ENCODE measurements around the gene ADRA1B. TPM values are rescaled to one million over a fixed set of nuclear protein-coding genes. Genes with fewer than 3 reads are reported as not detected.
A peak's percentile ranks its signal among the peaks of the same experiment; 100 is the strongest.

Gene ADRA1B
- not detected for polyA plus RNA-seq (2013, experiment 1 of 4)
- 0.20 TPM for polyA plus RNA-seq (2013, experiment 2 of 4)
- polyA plus RNA-seq (2013, experiment 3 of 4) = not detected
- polyA plus RNA-seq (2013, experiment 4 of 4) = 0.41 TPM

DNA sequence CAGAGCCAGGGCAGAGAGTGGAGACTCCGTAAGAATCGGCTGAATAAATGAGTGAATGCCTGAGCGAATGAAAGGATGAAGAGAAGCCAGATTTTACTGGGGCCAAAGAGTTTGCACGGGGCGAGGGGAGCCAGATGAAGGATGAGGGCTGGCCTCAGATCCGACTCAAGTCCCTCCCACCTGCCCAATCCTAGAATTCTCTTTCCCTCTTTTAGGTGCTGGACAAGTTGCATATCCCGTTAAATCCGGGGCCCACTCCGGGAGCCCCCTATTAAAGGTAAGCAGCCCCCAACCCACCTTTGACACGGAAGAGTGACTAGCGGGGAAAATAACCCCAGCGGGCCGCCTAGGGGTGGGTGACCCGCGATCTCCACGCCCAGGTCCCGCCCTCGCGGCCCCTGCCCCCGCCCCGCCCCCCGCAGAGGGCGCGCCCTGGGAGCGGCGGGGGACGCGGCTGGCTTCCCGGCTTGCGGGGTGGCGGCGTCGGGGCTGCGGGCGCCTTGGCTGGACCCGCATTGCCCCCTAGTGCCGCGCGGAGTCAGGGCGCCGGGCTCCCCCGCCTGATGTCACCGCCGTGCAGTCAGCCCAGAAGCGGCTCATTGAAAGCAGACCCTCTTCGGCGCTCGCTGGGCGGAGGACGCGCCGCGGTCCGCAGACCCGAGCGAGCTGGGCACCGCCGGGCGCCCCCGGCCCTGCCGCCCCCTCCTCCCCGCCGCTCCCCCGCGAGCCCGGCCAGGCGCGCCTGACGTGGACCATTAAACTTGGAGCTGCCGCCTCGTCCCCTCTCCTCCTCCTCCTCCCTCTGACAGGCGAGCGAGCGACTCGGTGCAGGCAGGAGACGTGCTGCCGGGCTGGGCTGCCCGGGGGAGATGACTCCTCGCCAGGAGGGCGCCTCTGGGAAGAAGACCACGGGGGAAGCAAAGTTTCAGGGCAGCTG is at the start of gene ADRA1B:
Gene ADRA1B, plus strand, starts transcription at position 579 of the 937 bp plus-strand sequence. CDS start 424 bp downstream, outside the sequence.
- 1 to 2% methylated on average over 81 of the region's 81 CpGs for WGBS, 2 experiments
- no peak within 1 kb of the TSS for H3K27ac ChIP-seq (ENCODE audit: insufficient read depth, low read depth, low read length, poor library complexity, severe bottlenecking)
- H3K4me3 ChIP-seq (ENCODE audit: insufficient read depth, low read depth, low read length) = peak within 1 kb of the TSS; percentile 38
- peaks cover 39% of the 10 kb centered on the region for H3K27me3 ChIP-seq (ENCODE audit: control insufficient read depth, insufficient read depth, low read length, poor library complexity, severe bottlenecking)
- no peaks in the 10 kb centered on the region for H3K4me1 ChIP-seq (ENCODE audit: control insufficient read depth, insufficient read depth, low read length)
- H3K36me3 ChIP-seq (ENCODE audit: control insufficient read depth, insufficient read depth, low read length) = no peaks in the 10 kb centered on the region
- H3K9me3 ChIP-seq (ENCODE audit: control insufficient read depth, low read length) = no peaks in the 10 kb centered on the region

DNA sequence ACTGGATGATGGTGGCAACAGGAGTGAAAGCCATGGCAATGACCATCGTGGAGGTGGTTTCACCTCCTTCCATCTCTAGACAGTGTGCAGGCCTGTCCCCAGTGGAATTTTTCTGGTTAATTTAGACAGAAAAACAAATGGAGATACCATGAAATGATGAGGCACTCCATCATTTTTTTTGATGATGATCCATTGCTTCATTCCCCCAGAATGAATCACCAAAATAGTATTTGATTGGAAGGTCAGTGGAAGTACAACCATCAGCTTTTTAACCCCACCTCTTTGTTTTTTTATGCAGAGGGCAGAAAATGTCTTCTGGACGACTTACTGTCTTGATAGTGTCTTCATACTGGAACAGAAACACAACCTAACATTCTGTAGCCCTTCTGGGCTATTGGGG is 42.6 kb upstream of the ADRA1B start:
- H3K36me3 ChIP-seq (ENCODE audit: control insufficient read depth, insufficient read depth, low read length) = no peaks in the 10 kb centered on the region
- H3K4me3 ChIP-seq (ENCODE audit: insufficient read depth, low read depth, low read length) = no peak overlapping the region
- no peaks in the 10 kb centered on the region for H3K27me3 ChIP-seq (ENCODE audit: control insufficient read depth, insufficient read depth, low read length, poor library complexity, severe bottlenecking)
- no peak overlapping the region for H3K27ac ChIP-seq (ENCODE audit: insufficient read depth, low read depth, low read length, poor library complexity, severe bottlenecking)
- WGBS, 2 experiments = 90 to 91% methylated on average over 2 of the region's 2 CpGs
- no peaks in the 10 kb centered on the region for H3K9me3 ChIP-seq (ENCODE audit: control insufficient read depth, low read length)
- no peaks in the 10 kb centered on the region for H3K4me1 ChIP-seq (ENCODE audit: control insufficient read depth, insufficient read depth, low read length)

DNA sequence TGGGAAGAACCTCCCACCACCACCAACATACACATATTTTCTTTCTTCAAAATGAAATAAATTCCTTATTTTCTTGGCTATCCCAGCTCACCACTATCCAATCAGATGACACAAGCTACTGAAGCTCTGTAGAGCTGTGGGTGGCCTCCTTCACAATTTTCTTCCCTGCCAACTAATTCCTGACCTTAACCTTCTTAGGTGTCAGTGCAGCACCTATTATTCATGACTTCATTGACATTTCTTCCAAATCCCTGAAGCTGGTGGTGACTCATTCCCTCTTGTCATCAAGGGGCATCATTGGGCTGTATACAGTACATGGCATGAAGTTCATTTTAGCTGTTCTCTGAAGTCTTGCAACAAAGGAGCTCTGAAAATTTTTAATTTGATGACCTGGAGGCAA is 42.0 kb upstream of the ADRA1B start:
- Histone ChIP-seq H3K27ac (ENCODE audit: insufficient read depth, low read depth, low read length, poor library complexity, severe bottlenecking) (no peak overlapping the region), H3K27me3 (ENCODE audit: control insufficient read depth, insufficient read depth, low read length, poor library complexity, severe bottlenecking) (no peaks in the 10 kb centered on the region), H3K4me1 (ENCODE audit: control insufficient read depth, insufficient read depth, low read length) (no peaks in the 10 kb centered on the region), H3K9me3 (ENCODE audit: control insufficient read depth, low read length) (no peaks in the 10 kb centered on the region), H3K36me3 (ENCODE audit: control insufficient read depth, insufficient read depth, low read length) (no peaks in the 10 kb centered on the region), H3K4me3 (ENCODE audit: insufficient read depth, low read depth, low read length) (no peak overlapping the region)

DNA sequence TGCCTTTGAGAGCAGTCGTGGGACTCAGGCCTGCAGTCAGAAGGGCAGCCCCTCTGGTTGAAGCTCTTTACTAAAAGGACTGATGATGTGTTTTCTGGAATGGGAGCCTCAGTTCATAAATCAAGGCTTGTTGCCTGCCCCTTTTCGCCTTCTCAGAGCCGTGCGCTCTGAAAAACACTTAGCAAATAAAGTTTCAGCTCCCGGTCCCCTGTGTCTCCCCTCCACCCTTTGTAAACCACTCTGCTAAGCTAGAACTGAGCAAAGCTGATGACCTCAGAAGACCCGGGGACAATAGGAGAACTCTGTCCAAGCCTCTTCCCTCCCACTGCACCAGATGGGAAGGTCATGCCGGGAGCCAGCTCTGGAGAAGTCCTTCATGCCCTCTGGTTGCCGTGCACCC is 39.3 kb upstream of the ADRA1B start:
- Histone ChIP-seq H3K27ac (ENCODE audit: insufficient read depth, low read depth, low read length, poor library complexity, severe bottlenecking) (no peak overlapping the region), H3K9me3 (ENCODE audit: control insufficient read depth, low read length) (no peaks in the 10 kb centered on the region), H3K4me1 (ENCODE audit: control insufficient read depth, insufficient read depth, low read length) (no peaks in the 10 kb centered on the region), H3K36me3 (ENCODE audit: control insufficient read depth, insufficient read depth, low read length) (no peaks in the 10 kb centered on the region), H3K27me3 (ENCODE audit: control insufficient read depth, insufficient read depth, low read length, poor library complexity, severe bottlenecking) (no peaks in the 10 kb centered on the region), H3K4me3 (ENCODE audit: insufficient read depth, low read depth, low read length) (no peak overlapping the region)
- 91 to 93% methylated on average over 8 of the region's 8 CpGs for WGBS, 2 experiments

DNA sequence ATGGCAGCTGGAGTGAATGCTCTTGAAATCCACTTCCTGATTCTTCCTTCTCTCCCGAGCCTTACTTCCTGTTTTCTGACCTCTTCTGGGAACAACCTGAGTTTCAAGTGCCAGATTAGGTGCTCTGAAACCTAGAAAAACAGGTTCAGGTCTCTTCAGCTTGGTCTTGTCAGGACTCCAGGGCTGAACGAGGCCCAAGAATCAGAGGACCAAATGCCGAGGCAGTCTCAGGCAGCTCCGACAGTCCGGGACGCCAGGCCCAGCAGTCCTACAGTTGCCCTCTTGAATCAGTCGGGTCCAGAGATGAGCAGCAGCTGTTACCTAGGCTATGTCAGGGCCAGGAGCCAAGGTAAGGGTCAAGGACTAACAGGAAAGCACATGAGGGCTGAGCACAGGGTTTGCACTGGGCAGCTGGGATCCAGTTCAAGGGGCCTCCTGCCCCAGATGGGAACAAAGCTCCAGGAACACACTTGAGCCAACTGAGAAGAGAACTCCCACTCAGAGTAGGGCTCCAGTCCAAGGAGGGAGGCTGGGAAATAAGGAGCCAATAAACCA is 38.3 kb upstream of the ADRA1B start:
- 93 to 94% methylated on average over 7 of the region's 7 CpGs for WGBS, 2 experiments
- H3K36me3 ChIP-seq (ENCODE audit: control insufficient read depth, insufficient read depth, low read length) = no peaks in the 10 kb centered on the region
- H3K9me3 ChIP-seq (ENCODE audit: control insufficient read depth, low read length) = no peaks in the 10 kb centered on the region
- no peak overlapping the region for H3K4me3 ChIP-seq (ENCODE audit: insufficient read depth, low read depth, low read length)
- H3K27me3 ChIP-seq (ENCODE audit: control insufficient read depth, insufficient read depth, low read length, poor library complexity, severe bottlenecking) = no peaks in the 10 kb centered on the region
- no peak overlapping the region for H3K27ac ChIP-seq (ENCODE audit: insufficient read depth, low read depth, low read length, poor library complexity, severe bottlenecking)
- no peaks in the 10 kb centered on the region for H3K4me1 ChIP-seq (ENCODE audit: control insufficient read depth, insufficient read depth, low read length)

DNA sequence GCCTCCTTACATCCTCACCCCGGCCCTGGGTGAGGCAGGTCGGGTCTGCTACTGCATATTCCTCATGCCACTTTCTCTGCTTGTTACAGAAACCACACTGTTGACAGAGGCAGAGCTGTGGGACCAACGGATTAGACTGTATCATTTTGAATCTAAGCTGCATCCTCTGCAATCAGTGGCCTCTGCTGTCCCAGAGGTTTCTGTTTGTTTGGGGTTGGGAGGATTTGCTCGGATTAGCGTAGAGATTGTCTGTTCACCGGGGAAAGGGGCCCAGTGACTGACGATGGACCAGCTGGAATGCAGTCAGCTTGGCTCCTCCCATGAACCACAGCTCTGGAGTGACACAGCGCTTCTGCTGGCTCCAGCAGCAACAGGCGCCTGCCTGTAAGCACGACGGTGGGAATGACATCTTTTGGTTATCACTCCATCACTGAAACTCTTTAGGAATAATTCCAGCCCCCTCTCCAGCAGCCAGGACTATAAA is 37.3 kb upstream of the ADRA1B start:
- 14 to 15% methylated on average over 11 of the region's 11 CpGs for WGBS, 2 experiments
- Histone ChIP-seq H3K4me1 (ENCODE audit: control insufficient read depth, insufficient read depth, low read length) (no peaks in the 10 kb centered on the region), H3K9me3 (ENCODE audit: control insufficient read depth, low read length) (no peaks in the 10 kb centered on the region), H3K36me3 (ENCODE audit: control insufficient read depth, insufficient read depth, low read length) (no peaks in the 10 kb centered on the region), H3K27ac (ENCODE audit: insufficient read depth, low read depth, low read length, poor library complexity, severe bottlenecking) (no peak overlapping the region), H3K4me3 (ENCODE audit: insufficient read depth, low read depth, low read length) (no peak overlapping the region), H3K27me3 (ENCODE audit: control insufficient read depth, insufficient read depth, low read length, poor library complexity, severe bottlenecking) (no peaks in the 10 kb centered on the region)

DNA sequence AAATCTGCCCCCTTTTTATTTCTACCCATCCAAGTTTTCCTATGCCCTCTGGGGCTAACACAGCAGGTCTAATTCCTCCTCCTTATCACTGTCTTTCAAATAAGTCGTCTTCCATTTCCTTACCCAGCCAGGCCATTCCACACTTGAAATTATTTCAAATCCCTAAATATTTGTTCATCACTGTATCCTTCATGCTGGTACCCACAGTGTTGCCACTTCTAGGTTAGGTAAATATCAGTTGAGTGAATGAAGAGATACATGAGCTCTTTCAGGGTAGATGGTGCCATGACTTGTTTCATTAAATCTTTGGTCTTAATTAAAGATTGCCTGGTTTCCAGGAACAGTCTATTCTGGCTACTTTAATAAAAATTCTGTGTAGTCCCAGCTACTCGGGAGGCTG is 35.6 kb upstream of the ADRA1B start:
- Histone ChIP-seq H3K4me1 (ENCODE audit: control insufficient read depth, insufficient read depth, low read length) (no peaks in the 10 kb centered on the region), H3K36me3 (ENCODE audit: control insufficient read depth, insufficient read depth, low read length) (no peaks in the 10 kb centered on the region), H3K27ac (ENCODE audit: insufficient read depth, low read depth, low read length, poor library complexity, severe bottlenecking) (no peak overlapping the region), H3K9me3 (ENCODE audit: control insufficient read depth, low read length) (no peaks in the 10 kb centered on the region), H3K27me3 (ENCODE audit: control insufficient read depth, insufficient read depth, low read length, poor library complexity, severe bottlenecking) (no peaks in the 10 kb centered on the region), H3K4me3 (ENCODE audit: insufficient read depth, low read depth, low read length) (no peak overlapping the region)
- 92 to 97% methylated on average over 2 of the region's 2 CpGs for WGBS, 2 experiments

DNA sequence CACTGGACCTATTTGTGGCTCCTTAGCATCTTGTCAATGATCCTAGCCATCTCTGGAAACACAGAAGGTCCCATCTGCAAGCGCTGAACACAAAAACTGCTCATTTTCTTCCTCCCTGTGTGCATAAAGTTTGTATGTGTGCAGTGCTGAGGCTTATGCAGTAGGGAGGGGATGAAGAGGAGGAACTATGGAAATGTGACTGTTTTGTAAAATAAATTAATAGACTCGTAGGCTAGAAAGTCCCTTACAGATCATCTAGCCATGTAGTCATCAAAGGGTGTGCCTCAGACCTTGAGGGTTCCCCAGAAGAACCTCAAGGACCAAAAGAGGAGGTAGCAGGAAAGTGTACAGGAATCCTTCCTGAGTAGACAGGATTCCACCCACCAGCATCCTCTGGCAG is 34.3 kb upstream of the ADRA1B start:
- H3K4me3 ChIP-seq (ENCODE audit: insufficient read depth, low read depth, low read length) = no peak overlapping the region
- no peaks in the 10 kb centered on the region for H3K36me3 ChIP-seq (ENCODE audit: control insufficient read depth, insufficient read depth, low read length)
- H3K27me3 ChIP-seq (ENCODE audit: control insufficient read depth, insufficient read depth, low read length, poor library complexity, severe bottlenecking) = no peaks in the 10 kb centered on the region
- H3K4me1 ChIP-seq (ENCODE audit: control insufficient read depth, insufficient read depth, low read length) = no peaks in the 10 kb centered on the region
- H3K27ac ChIP-seq (ENCODE audit: insufficient read depth, low read depth, low read length, poor library complexity, severe bottlenecking) = no peak overlapping the region
- H3K9me3 ChIP-seq (ENCODE audit: control insufficient read depth, low read length) = no peaks in the 10 kb centered on the region
- WGBS, 2 experiments = 86 to 93% methylated on average over 2 of the region's 2 CpGs

DNA sequence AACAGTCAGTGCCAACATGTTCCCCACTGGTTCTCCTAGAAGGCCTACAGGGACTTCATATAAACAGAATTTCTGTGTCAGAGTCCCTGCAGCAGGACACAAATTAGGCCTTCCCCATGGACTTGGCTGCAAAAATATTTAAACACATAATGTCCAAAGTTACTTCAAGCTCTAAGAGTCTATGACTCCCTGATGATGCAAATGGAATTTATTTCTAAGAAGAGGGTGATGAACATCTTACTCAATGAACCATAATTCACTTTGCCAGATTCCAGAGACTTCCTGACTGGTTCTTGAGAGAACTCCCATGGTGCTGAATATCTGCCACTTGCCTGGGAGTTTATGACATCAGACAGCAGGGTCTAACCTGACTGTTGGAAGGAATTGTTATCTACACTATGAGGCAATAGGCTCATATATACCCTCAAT is 32.7 kb upstream of the ADRA1B start:
- Histone ChIP-seq H3K27me3 (ENCODE audit: control insufficient read depth, insufficient read depth, low read length, poor library complexity, severe bottlenecking) (no peaks in the 10 kb centered on the region), H3K27ac (ENCODE audit: insufficient read depth, low read depth, low read length, poor library complexity, severe bottlenecking) (no peak overlapping the region), H3K9me3 (ENCODE audit: control insufficient read depth, low read length) (no peaks in the 10 kb centered on the region)

DNA sequence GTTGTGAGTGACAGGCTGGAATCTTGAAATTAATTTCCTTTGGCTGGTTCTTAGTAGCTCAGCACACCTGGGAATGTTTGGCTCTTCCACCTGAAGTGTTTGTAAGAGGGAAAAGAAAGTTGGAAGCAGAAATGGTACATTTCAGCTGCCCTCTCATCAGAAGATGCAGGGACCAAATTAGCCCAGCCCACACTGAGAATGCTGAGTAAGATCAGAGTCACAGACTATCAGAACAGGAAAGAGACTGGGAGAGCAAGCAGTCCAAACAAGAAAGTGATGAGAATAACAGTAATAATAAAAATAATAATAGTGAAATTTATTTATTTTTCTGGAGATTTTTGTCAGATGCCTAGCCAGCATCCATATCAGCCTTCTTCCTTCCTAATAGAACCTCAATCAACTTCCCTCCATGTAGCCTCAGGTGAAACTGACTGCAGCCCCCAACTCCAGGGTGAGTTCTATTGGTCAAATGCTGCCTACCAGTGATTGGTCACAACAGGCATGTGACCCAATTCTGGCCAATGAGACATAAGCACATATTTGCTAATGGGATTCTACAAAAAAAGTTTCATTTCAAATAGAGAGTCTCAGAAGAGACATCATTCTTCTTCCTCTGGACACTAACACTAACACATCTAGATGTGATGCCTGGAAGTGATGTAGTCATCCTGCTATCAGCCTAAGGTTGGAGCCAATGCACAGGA is 31.2 kb upstream of the ADRA1B start:
- H3K36me3 ChIP-seq (ENCODE audit: control insufficient read depth, insufficient read depth, low read length) = no peaks in the 10 kb centered on the region
- no peaks in the 10 kb centered on the region for H3K4me1 ChIP-seq (ENCODE audit: control insufficient read depth, insufficient read depth, low read length)
- no peak overlapping the region for H3K4me3 ChIP-seq (ENCODE audit: insufficient read depth, low read depth, low read length)
- H3K27me3 ChIP-seq (ENCODE audit: control insufficient read depth, insufficient read depth, low read length, poor library complexity, severe bottlenecking) = no peaks in the 10 kb centered on the region
- H3K9me3 ChIP-seq (ENCODE audit: control insufficient read depth, low read length) = no peaks in the 10 kb centered on the region
- H3K27ac ChIP-seq (ENCODE audit: insufficient read depth, low read depth, low read length, poor library complexity, severe bottlenecking) = no peak overlapping the region

More for the DNA sequence above, 32.7 kb upstream of the ADRA1B start:
- Histone ChIP-seq H3K4me1 (ENCODE audit: control insufficient read depth, insufficient read depth, low read length) (no peaks in the 10 kb centered on the region), H3K36me3 (ENCODE audit: control insufficient read depth, insufficient read depth, low read length) (no peaks in the 10 kb centered on the region), H3K4me3 (ENCODE audit: insufficient read depth, low read depth, low read length) (no peak overlapping the region)
